ENCODE measurements around the gene OLIG1. TPM values are rescaled to one million over a fixed set of nuclear protein-coding genes. Genes with fewer than 3 reads are reported as not detected.

The OLIG1 gene, protein sequence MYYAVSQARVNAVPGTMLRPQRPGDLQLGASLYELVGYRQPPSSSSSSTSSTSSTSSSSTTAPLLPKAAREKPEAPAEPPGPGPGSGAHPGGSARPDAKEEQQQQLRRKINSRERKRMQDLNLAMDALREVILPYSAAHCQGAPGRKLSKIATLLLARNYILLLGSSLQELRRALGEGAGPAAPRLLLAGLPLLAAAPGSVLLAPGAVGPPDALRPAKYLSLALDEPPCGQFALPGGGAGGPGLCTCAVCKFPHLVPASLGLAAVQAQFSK
- not detected in 2 replicates for total RNA-seq (2014; rRNA removed)
- not detected for polyA plus RNA-seq (2012)

- peak; percentile 11 for DNase-seq (ENCODE audit: low read depth)
Observed at GRCh38 chr21:33069994-33070743, at the start of gene OLIG1. Gene OLIG1, plus strand, starts transcription at chr21:33070141. Its CDS starts 106 bp downstream, at chr21:33070247.

GRCh38 chr21:33020558-33021100 is 49.3 kb upstream of the OLIG1 start:
- DNase-seq (ENCODE audit: low read depth): no peak

GRCh38 chr21:33021150-33021549 is 48.8 kb upstream of the OLIG1 start:
- no peak for DNase-seq (ENCODE audit: low read depth)

GRCh38 chr21:33021667-33022066 is 48.3 kb upstream of the OLIG1 start:
- no peak for DNase-seq (ENCODE audit: low read depth)

DNA sequence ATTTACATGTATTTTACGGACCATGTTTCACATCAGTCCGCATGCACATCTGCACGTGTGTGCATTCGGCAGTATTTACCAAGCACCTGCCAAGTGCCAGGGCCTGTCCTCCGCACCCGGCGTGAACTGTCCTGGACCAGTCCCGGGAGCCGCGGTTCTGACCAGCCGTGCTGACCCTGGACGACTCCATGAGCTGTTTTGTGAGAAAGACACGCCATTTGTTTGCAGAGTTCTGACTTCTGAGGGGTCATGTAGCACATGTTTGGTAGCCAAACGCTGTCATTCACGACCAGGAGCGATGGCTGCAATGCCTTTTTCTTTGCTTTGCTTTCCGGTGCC is 47.5 kb upstream of the OLIG1 start:
- no peak for DNase-seq (ENCODE audit: low read depth)

DNA sequence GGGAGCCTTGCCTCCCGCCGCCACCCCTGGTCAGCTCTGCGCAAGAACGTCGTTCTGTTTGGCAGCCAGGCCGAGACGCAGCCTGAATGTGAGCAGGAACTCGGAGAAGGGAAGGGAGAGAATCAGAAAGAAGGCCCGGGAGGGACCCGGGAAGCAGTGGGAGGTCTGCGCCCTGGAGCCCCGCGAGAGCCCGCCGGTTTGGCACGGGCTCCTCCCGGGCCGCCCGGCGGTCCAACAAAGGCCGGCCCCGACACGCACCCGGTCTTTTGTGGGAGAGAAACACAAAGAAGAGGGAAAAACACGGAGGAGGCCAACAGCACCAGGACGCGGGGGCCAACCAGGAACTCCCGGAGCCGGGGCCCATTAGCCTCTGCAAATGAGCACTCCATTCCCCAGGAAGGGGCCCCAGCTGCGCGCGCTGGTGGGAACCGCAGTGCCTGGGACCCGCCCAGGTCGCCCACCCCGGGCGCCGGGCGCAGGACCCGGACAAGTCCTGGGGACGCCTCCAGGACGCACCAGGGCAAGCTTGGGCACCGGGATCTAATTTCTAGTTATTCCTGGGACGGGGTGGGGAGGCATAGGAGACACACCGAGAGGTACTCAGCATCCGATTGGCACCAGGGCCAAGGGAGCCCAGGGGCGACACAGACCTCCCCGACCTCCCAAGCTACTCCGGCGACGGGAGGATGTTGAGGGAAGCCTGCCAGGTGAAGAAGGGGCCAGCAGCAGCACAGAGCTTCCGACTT is 46.9 kb upstream of the OLIG1 start:
- DNase-seq (ENCODE audit: low read depth): no peak

DNA sequence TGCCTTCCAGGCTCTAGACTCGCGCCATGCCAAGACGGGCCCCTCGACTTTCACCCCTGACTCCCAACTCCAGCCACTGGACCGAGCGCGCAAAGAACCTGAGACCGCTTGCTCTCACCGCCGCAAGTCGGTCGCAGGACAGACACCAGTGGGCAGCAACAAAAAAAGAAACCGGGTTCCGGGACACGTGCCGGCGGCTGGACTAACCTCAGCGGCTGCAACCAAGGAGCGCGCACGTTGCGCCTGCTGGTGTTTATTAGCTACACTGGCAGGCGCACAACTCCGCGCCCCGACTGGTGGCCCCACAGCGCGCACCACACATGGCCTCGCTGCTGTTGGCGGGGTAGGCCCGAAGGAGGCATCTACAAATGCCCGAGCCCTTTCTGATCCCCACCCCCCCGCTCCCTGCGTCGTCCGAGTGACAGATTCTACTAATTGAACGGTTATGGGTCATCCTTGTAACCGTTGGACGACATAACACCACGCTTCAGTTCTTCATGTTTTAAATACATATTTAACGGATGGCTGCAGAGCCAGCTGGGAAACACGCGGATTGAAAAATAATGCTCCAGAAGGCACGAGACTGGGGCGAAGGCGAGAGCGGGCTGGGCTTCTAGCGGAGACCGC is 46.3 kb upstream of the OLIG1 start:
- DNase-seq (ENCODE audit: low read depth): no peak

DNA sequence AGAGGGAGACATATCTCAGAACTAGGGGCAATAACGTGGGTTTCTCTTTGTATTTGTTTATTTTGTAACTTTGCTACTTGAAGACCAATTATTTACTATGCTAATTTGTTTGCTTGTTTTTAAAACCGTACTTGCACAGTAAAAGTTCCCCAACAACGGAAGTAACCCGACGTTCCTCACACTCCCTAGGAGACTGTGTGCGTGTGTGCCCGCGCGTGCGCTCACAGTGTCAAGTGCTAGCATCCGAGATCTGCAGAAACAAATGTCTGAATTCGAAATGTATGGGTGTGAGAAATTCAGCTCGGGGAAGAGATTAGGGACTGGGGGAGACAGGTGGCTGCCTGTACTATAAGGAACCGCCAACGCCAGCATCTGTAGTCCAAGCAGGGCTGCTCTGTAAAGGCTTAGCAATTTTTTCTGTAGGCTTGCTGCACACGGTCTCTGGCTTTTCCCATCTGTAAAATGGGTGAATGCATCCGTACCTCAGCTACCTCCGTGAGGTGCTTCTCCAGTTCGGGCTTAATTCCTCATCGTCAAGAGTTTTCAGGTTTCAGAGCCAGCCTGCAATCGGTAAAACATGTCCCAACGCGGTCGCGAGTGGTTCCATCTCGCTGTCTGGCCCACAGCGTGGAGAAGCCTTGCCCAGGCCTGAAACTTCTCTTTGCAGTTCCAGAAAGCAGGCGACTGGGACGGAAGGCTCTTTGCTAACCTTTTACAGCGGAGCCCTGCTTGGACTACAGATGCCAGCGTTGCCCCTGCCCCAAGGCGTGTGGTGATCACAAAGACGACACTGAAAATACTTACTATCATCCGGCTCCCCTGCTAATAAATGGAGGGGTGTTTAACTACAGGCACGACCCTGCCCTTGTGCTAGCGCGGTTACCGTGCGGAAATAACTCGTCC is 45.5 kb upstream of the OLIG1 start:
- no peak for DNase-seq (ENCODE audit: low read depth)

GRCh38 chr21:33025106-33025488 is 44.8 kb upstream of the OLIG1 start:
- DNase-seq (ENCODE audit: low read depth): no peak

- DNase-seq (ENCODE audit: low read depth): no peak
Observed at GRCh38 chr21:33025489-33026442, 44.2 kb upstream of the OLIG1 start, which contains the start of gene OLIG2. Gene OLIG2, plus strand, starts transcription at chr21:33025935. Its CDS starts 928 bp downstream, at chr21:33026863.

GRCh38 chr21:33026443-33026858 is 43.5 kb upstream of the OLIG1 start:
- DNase-seq (ENCODE audit: low read depth): no peak

GRCh38 chr21:33026878-33027400 is 43.0 kb upstream of the OLIG1 start:
- peak; percentile 11 for DNase-seq (ENCODE audit: low read depth)

DNA sequence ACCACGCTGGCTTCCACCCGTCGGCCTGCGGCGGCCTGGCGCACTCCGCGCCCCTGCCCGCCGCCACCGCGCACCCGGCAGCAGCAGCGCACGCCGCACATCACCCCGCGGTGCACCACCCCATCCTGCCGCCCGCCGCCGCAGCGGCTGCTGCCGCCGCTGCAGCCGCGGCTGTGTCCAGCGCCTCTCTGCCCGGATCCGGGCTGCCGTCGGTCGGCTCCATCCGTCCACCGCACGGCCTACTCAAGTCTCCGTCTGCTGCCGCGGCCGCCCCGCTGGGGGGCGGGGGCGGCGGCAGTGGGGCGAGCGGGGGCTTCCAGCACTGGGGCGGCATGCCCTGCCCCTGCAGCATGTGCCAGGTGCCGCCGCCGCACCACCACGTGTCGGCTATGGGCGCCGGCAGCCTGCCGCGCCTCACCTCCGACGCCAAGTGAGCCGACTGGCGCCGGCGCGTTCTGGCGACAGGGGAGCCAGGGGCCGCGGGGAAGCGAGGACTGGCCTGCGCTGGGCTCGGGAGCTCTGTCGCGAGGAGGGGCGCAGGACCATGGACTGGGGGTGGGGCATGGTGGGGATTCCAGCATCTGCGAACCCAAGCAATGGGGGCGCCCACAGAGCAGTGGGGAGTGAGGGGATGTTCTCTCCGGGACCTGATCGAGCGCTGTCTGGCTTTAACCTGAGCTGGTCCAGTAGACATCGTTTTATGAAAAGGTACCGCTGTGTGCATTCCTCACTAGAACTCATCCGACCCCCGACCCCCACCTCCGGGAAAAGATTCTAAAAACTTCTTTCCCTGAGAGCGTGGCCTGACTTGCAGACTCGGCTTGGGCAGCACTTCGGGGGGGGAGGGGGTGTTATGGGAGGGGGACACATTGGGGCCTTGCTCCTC is 42.3 kb upstream of the OLIG1 start:
- DNase-seq (ENCODE audit: low read depth): no peak

- no peak for DNase-seq (ENCODE audit: low read depth)
Observed at GRCh38 chr21:33028287-33028670, 41.7 kb upstream of the OLIG1 start.

DNA sequence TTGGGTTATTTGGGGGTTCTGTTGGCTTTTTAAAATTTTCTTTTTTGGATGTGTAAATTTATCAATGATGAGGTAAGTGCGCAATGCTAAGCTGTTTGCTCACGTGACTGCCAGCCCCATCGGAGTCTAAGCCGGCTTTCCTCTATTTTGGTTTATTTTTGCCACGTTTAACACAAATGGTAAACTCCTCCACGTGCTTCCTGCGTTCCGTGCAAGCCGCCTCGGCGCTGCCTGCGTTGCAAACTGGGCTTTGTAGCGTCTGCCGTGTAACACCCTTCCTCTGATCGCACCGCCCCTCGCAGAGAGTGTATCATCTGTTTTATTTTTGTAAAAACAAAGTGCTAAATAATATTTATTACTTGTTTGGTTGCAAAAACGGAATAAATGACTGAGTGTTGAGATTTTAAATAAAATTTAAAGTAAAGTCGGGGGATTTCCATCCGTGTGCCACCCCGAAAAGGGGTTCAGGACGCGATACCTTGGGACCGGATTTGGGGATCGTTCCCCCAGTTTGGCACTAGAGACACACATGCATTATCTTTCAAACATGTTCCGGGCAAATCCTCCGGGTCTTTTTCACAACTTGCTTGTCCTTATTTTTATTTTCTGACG is 41.1 kb upstream of the OLIG1 start:
- DNase-seq (ENCODE audit: low read depth): no peak

GRCh38 chr21:33029385-33029921 is 40.5 kb upstream of the OLIG1 start:
- DNase-seq (ENCODE audit: low read depth): no peak

DNA sequence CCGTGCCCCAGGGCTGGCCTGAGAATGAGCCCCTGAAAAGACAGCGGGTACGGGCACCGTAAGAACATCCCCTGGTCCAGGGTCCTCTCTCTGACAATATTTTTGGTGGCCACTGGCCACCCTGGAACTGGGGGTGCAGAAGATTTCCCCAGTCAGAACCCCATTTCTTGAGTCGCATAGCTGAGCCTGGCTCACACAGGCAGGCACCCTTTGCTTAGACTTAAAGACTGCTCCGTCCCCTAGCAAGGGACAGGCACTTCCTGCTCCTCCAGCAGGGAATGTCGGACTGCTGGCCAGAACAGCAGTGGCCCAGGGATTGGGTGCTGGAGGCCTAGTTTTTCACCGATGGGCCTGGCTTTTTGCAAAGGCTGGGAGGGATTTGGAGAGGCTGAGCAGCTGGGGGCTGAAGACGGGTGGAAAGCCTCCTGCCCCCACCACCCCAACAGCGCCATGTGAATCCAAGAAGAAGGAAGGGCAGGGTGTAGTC is 39.9 kb upstream of the OLIG1 start:
- no peak for DNase-seq (ENCODE audit: low read depth)

Data from LHCN-M2 (cell line).